Measurements from ENCODE around the gene CA14. TPM values are rescaled to one million over a fixed set of nuclear protein-coding genes. Genes with fewer than 3 reads are reported as not detected.

The CA14 gene
- total RNA-seq, 4 donors from 2014 or later = 0.54 to 1.5 (median 0.78) TPM

- TF ChIP-seq POLR2A (IDR thresholded peaks at IDR 0.05) = no peak
- TF ChIP-seq, protein P1, sequence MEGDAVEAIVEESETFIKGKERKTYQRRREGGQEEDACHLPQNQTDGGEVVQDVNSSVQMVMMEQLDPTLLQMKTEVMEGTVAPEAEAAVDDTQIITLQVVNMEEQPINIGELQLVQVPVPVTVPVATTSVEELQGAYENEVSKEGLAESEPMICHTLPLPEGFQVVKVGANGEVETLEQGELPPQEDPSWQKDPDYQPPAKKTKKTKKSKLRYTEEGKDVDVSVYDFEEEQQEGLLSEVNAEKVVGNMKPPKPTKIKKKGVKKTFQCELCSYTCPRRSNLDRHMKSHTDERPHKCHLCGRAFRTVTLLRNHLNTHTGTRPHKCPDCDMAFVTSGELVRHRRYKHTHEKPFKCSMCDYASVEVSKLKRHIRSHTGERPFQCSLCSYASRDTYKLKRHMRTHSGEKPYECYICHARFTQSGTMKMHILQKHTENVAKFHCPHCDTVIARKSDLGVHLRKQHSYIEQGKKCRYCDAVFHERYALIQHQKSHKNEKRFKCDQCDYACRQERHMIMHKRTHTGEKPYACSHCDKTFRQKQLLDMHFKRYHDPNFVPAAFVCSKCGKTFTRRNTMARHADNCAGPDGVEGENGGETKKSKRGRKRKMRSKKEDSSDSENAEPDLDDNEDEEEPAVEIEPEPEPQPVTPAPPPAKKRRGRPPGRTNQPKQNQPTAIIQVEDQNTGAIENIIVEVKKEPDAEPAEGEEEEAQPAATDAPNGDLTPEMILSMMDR (IDR thresholded peaks at IDR 0.05) = no peak
- no peak for TF ChIP-seq POLR2AphosphoS5 (IDR thresholded peaks at IDR 0.05)
- no peak for TF ChIP-seq EP300 (IDR thresholded peaks at IDR 0.05)
- WGBS, 2 donors (ENCODE audit: low coverage in 1 of 2) = 0 to 3% methylated on average over 9 of the region's 9 CpGs
- Histone ChIP-seq H3K36me3 (peaks cover 0 to 15% of the 10 kb centered on the region in 2 donors), H3K9me3 (no peaks in the 10 kb centered on the region), H3K27ac (peak overlapping the region; percentile 78 to 100 (median 96)), H3K4me3 (peak overlapping the region; percentile 66 to 96), H3K4me1 (peaks cover 0 to 20% (median 0%) of the 10 kb centered on the region in 3 donors), H3K27me3 (no peaks in the 10 kb centered on the region)
- ATAC-seq = peak; percentile 1
Observed at GRCh38 chr1:150234309-150234565, 23.3 kb upstream of the CA14 start.

DNA sequence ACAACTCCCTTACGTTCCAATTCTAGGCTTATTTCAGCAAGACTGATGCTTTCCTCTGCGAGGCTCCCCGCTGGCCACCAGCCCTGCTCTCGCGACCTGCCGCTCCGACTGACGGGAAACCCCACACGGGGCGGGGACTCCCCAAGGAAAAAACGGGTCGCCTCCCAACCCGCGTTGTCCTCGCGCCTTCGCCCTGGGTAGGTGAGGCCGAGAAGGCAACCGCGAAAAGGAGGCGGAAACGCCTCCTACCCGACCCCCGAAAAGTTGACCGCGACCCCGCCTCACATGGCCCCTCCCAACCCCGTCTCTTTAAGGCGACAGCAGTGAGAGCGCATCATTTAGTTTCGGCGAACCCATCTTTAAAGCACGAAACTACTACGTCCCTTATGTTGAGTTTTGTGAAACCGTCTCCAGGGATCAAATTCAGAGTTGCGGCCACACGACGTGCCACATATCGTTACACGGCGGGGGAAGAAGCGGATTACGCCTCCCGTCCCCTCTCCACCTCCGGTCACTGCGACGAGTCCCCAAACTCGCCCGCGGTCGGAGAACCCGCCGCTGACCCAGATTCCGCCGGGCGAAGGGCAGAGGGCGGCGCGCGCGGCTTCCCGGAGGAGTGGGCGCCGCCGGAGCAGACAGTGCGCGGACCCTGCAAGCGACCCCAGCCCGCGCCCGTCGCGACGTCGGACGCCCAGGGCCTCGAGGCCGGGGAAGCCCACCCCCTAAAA, 22.8 kb upstream of the CA14 start:
- H3K27ac ChIP-seq = peak overlapping the region; percentile 78 to 100 (median 96)
- peak; percentile 62 for ATAC-seq
- TF ChIP-seq, protein P1 (IDR thresholded peaks at IDR 0.05) = no peak
- TF ChIP-seq EP300 (IDR thresholded peaks at IDR 0.05) (no peak), POLR2AphosphoS5 (IDR thresholded peaks at IDR 0.05) (peak; percentile 89), POLR2A (IDR thresholded peaks at IDR 0.05) (peak; percentile 74 to 77)
- H3K9me3 ChIP-seq = no peaks in the 10 kb centered on the region
- peaks cover 0 to 20% (median 0%) of the 10 kb centered on the region in 3 donors for H3K4me1 ChIP-seq
- H3K36me3 ChIP-seq = peaks cover 0 to 10% of the 10 kb centered on the region in 2 donors
- H3K4me3 ChIP-seq = peak overlapping the region; percentile 66 to 96
- WGBS, 2 donors (ENCODE audit: low coverage in 1 of 2) = 0% methylated on average over 4 to 18 of the region's 78 CpGs
- H3K27me3 ChIP-seq = no peaks in the 10 kb centered on the region

GRCh38 chr1:150235294-150235851, 22.2 kb upstream of the CA14 start:
- Histone ChIP-seq H3K27me3 (no peaks in the 10 kb centered on the region), H3K9me3 (no peaks in the 10 kb centered on the region), H3K36me3 (peaks cover 0 to 9% of the 10 kb centered on the region in 2 donors), H3K4me3 (peak overlapping the region; percentile 66 to 96), H3K27ac (peak overlapping the region; percentile 78 to 100 (median 96)), H3K4me1 (peaks cover 0 to 20% (median 0%) of the 10 kb centered on the region in 3 donors)
- 0 to 7% methylated on average over 3 to 9 of the region's 27 CpGs for WGBS, 2 donors (ENCODE audit: low coverage in 1 of 2)
- no peak for ATAC-seq
- TF ChIP-seq, protein P1 (IDR thresholded peaks at IDR 0.05) = peak in 1 of 4 experiments; percentile 18
- no peak for TF ChIP-seq EP300 (IDR thresholded peaks at IDR 0.05)

DNA sequence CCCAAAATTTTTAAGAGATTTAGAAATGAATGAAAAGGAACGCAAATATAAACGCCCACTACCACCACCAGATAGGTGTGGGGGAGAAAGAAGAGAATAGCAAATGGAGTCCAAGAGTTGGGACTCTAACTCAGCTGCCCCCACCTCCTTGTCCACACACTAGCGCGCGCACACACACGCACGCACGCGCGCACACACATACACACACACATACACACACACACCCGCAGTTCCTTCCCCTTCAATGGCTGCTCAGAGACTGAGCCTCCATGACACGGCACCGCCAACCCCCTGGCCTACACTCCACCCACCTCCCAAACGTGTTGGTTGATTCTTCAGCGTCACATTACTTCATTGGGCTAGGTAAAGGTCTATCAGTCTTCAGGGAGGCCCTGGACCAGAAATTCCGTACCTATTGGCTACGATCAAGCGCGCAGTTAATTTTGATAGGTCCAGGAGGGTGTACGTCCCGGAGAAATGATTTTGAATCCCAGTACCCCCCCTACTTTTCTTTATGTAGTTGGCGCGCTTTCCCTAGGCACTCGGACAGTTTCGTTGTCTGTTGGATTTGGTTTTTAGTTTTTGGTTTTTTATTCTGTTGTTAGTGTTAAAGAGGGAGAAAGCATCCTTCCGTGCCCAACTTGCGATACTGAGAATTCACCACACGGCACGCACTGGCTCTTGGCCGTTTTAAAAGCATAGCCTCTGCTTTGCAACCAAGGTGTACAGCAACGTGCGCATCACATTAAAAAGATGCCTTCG, 21.5 kb upstream of the CA14 start, which contains the start of gene ANP32E:
TSS of gene ANP32E (minus strand) at position 261 of the 762 bp plus-strand sequence. CDS start 326 bp downstream, outside the sequence.
- no peaks in the 10 kb centered on the region for H3K9me3 ChIP-seq
- H3K27ac ChIP-seq = peak within 1 kb of the TSS; percentile 78 to 100 (median 96)
- WGBS, 2 donors (ENCODE audit: low coverage in 1 of 2) = 0 to 1% methylated on average over 15 to 33 of the region's 33 CpGs
- TF ChIP-seq POLR2AphosphoS5 (IDR thresholded peaks at IDR 0.05) (peak; percentile 92), EP300 (IDR thresholded peaks at IDR 0.05) (no peak), POLR2A (IDR thresholded peaks at IDR 0.05) (peak; percentile 43 to 57)
- TF ChIP-seq, protein P1 (IDR thresholded peaks at IDR 0.05) = peak in 2 of 4 experiments; percentile 51 to 60
- peak; percentile 97 for ATAC-seq
- no peaks in the 10 kb centered on the region for H3K27me3 ChIP-seq
- peaks cover 0 to 6% of the 10 kb centered on the region in 2 donors for H3K36me3 ChIP-seq
- peak within 1 kb of the TSS; percentile 66 to 96 for H3K4me3 ChIP-seq
- peaks cover 0 to 20% (median 0%) of the 10 kb centered on the region in 3 donors for H3K4me1 ChIP-seq
